ENCODE measurements around the gene ZNF804B. TPM values are rescaled to one million over a fixed set of nuclear protein-coding genes. Genes with fewer than 3 reads are reported as not detected.

ZNF804B gene
- total RNA-seq, 1 experiment from 2014 or later: not detected

GRCh38 chr7:89091550-89091949 lies 332.1 kb downstream of the ZNF804B start:
- Histone ChIP-seq H3K23ac (ENCODE audit: insufficient read length, low read depth, low read length) (no peak overlapping the region), H3K9me3 (ENCODE audit: control insufficient read depth, low read depth, low read length) (no peaks in the 10 kb centered on the region), H3K56ac (ENCODE audit: insufficient read length, low read depth, low read length) (no peak overlapping the region), H2AK5ac (ENCODE audit: insufficient read length, low read length) (no peak overlapping the region), H2BK5ac (ENCODE audit: insufficient read length, low read length) (no peak overlapping the region), H4K5ac (ENCODE audit: insufficient read length, low read depth, low read length) (no peak overlapping the region), H3K4me2 (ENCODE audit: insufficient read depth, insufficient read length, low read length) (no peak overlapping the region), H2BK120ac (ENCODE audit: low read depth, low read length, poor library complexity, severe bottlenecking) (no peak overlapping the region), H3K14ac (ENCODE audit: insufficient read depth, low read length) (no peak overlapping the region), H3K18ac (ENCODE audit: insufficient read length, low read depth, low read length) (no peak overlapping the region), H3K23me2 (ENCODE audit: insufficient read length, low read depth, low read length, poor library complexity, severe bottlenecking) (no peaks in the 10 kb centered on the region), H3T11ph (ENCODE audit: low read length) (no peak overlapping the region), H3K79me2 (ENCODE audit: insufficient read depth, low read length) (no peaks in the 10 kb centered on the region), H3K79me1 (ENCODE audit: insufficient read depth, low read depth, low read length, poor library complexity, severe bottlenecking) (no peaks in the 10 kb centered on the region), H2BK20ac (ENCODE audit: low read depth, low read length, poor library complexity, severe bottlenecking) (no peak overlapping the region), H3K9ac (ENCODE audit: extremely low read depth, insufficient read length, low read length) (no peak overlapping the region), H3K27me3 (ENCODE audit: insufficient read depth, low read length) (no peaks in the 10 kb centered on the region), H4K8ac (replicated peaks; ENCODE audit: insufficient read length, low read depth, low read length) (no peak overlapping the region), H3K27ac (ENCODE audit: insufficient read length, low read depth, low read length) (no peak overlapping the region), H4K91ac (ENCODE audit: insufficient read length, low read depth, low read length) (no peak overlapping the region), H3K4ac (ENCODE audit: low read depth, low read length) (no peak overlapping the region), H3K4me1 (ENCODE audit: insufficient read depth, low read length) (no peaks in the 10 kb centered on the region; the same call in 1 of the 2 replicates), H2BK12ac (ENCODE audit: insufficient read length, low read depth, low read length) (no peak overlapping the region), H2AFZ (ENCODE audit: low read length) (no peak overlapping the region), H4K20me1 (ENCODE audit: control insufficient read depth, insufficient read depth, insufficient read length) (no peaks in the 10 kb centered on the region), H2BK15ac (ENCODE audit: low read depth, low read length) (no peak overlapping the region)
- no peak for TF ChIP-seq CTCF (conservative IDR thresholded peaks at IDR 0.05)
- Mint-ChIP-seq H3K36me3 (ENCODE audit: insufficient read depth in 1 of 3, low read depth in 3 of 3) (peaks cover 0 to 13% (median 7%) of the 10 kb centered on the region in 3 experiments; a peak in 5 of 7 replicates), H3K4me1 (peaks cover 25 to 26% of the 10 kb centered on the region in 2 experiments), H3K9me3 (peaks cover 0 to 2% of the 10 kb centered on the region in 2 experiments; a peak in 1 of 5 replicates), H3K27ac (peak overlapping the region; percentile 66 to 96 (median 70); a peak in 6 of 7 replicates), H3K27me3 (ENCODE audit: low read depth) (no peaks in the 10 kb centered on the region; the same call in 1 of the 2 replicates), H3K4me3 (no peak overlapping the region; a peak in 1 of 5 replicates)
- WGBS (ENCODE audit: extremely low coverage, insufficient read length, low lambda C conversion rate): no CpG with 5 or more reads among the region's 1 CpG
- no peak for DNase-seq

Data from H9 (cell line).